GM18951 (cell line): ENCODE measurements around the gene ATRNL1.
"Not testable (repeated sequence)": the region's sequence is repeated elsewhere in the genome, so short reads cannot be mapped to it uniquely, and the experiment has no call there.

ENCODE experiments used
- POLR2A ChIP-seq: IDR thresholded peaks from 4 replicates; pipeline ENCODE4 v1.6.1; 2011; ENCODE audit warnings: mild to moderate bottlenecking; ENCODE audit not compliant: insufficient read length, insufficient read depth; ENCODE audit errors: extremely low read depth
- in situ Hi-C: fragments of 300-500 bp; cut with MboI; formaldehyde crosslinking; loops from one replicate; pipeline ENCODE4 v1.12.0; 2022; ENCODE audit warnings: low sequenced_read_pairs, mixed read lengths, inconsistent platforms; ENCODE audit not compliant: unreplicated experiment

Gene ATRNL1

DNA sequence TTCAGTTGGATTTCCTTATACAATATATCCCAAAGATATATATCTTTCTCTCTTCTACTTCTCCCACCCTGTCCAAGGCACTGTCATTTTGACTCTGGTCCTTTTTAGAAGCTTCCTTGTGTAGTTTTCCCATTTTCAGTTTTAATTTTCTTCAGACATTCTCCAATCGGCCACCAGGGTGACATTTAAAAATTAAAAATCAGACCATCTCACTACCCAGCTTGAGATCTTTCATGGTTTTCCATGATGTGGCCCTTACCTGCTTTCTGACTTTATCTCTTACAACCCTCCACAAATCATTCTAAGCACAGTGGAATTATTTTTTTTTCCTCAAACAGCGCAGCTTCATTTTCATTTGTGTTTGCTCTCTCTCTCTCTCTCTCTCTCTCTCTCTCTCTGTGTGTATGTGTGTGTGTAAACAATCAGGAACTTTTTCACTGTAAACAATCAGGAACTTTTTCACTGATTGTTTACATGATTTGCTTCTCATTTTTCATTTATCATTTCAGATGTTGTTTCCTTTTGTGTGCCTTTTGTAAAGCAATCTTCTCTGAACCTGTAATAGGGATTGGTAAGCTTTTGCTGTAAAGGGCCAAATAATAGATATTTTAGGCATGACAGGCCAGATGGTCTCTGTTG lies 348.9 kb downstream of the ATRNL1 start:
- in situ Hi-C loops, result no loop called here
- TF ChIP-seq POLR2A, result no peak

DNA sequence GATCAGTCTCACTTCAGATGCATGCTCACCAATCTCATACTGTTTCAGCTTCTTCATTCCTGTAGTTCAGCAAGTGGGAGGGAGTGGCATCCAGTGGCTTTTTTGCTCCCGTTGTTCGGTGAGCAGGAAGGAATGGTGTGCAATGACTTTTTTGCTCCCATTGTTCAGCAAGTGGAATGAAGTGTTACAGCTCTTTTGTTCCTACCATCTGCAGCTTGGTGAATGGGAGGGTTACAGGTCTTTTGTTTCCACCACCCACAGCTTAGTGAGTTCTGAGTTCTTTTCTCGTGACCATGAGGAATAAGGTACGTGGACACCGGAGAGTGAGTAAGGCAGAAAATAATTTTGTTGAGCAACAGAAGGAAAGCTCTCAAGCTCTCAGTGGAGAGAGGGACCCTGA lies 363.6 kb downstream of the ATRNL1 start:
- TF ChIP-seq POLR2A, result no peak
- in situ Hi-C loops, result no loop called here

DNA sequence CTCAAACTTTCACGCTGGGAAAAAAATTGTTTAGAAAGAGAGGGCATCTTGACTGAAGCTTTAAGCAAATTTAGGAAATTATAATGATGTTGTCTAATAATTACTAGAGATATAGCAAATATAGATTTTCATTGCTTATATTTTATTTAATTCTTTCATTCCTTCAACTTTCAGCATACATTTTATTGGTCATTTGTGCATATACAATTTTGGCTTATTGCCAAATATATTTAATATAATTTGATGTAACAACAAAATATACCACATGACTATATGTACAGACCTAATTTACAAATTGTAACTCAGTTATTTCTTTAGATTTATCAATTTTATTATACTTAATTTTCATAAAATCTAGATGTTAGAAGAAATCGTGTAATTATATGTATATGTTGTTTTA lies 390.1 kb downstream of the ATRNL1 start:
- no peak for TF ChIP-seq POLR2A
- in situ Hi-C loops, result no loop called here

DNA sequence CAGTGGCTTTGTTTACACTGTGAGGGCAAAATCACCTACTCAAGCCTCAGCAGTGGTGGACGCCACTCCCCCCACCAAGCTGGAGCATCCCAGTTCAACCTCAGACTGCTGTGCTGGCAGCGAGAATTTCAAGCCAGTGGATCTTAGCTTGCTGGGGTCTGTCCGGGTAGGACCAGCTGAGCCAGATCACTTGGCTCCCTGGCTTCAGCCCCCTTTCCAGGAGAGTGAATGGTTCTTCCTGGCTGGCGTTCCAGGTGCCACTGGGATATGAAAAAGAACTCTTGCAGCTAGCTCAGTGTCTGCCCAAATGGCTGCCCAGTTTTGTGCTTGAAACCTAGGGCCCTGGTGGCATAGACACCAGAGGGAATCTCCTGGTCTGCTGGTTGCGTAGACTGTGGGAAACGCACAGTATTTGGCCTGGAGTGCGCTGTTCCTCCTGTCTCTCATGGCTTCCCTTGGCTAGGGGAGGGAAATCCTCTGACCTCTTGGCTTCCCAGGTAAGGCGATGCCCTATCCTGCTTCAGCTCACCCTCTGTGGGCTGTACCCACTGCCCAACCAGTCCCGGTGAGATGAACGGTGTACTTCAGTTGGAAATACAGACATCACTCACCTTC lies 398.5 kb downstream of the ATRNL1 start:
- in situ Hi-C loops, result no loop called here
- TF ChIP-seq POLR2A, result no peak

DNA sequence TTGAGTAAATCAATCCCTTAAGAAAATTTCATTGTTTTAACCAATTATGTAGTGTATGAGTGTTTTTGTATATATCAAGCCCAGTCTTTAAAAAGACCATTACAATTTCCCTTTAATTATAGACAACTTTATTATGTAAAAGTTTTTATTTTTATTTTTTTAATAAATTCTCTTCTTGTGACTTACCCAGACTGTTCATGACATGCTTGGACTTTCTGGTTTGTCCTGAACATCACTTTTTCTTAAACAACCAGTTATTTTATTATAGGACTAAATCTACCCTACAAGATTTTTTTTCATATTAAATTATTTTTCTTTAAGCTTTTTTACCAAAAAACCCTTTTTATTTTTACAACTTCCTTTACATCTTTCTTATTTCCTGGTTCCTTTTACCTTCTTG lies 410.4 kb downstream of the ATRNL1 start:
- in situ Hi-C loops, result no loop called here
- no peak for TF ChIP-seq POLR2A

DNA sequence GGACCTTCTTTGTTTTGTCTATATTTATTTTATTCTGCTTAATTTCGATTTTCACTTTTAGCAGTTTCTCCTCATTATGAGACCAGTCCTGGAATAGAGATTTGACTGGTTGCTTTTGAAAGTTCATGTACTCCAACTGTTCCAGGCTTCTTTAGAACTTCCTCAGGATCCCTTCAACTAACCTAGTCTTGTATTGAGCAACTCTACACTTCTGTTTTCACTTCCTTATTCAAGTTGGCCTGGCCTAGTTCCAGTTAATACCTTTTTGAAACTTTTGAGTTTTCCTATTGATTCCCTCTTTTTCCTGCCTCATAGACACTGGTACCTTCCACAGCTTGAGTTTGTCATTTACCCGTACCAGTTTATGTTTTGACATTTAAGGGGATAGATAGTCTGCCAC lies 421.7 kb downstream of the ATRNL1 start:
- TF ChIP-seq POLR2A, result no peak
- in situ Hi-C loops, result no loop called here

DNA sequence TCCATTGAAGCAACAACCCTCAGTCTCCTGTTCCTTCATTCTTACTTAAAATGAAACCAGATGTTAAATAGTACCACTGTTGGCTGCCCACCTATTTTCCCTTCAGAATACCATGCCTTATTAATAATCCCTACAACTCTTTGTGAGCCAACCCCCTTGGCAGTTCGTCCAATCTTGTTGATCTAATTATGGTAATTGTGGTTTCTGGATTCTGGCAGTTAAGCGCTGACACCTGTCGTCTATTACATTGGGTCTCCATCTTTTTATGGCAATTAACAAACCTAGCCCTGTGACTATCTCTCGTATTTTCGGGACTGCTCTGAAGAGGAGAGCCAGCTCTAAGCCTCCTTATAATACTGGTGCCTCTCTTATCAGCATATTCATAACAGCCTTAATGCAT lies 432.0 kb downstream of the ATRNL1 start:
- TF ChIP-seq POLR2A, result no peak
- in situ Hi-C loops, result no loop called here

DNA sequence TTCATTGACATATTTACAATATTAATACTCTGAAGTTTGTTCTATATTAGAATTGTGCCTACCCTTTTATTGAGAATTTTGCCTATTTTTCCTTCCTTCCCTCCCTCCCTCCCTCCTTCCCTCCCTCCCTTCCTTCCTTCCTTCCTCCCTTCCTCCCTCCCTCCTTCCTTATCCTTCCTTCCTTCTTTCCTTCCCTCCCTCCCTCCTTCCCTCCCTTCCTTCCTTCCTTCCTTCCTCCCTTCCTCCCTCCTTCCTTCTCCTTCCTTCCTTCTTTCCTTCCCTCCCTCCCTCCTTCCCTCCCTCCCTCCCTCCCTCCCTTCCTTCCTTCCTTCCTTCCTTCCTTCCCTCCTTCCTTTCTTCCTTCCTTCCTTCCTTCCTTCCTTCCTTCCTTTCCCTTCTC lies 434.5 kb downstream of the ATRNL1 start:
- in situ Hi-C loops, result not testable (repeated sequence)

DNA sequence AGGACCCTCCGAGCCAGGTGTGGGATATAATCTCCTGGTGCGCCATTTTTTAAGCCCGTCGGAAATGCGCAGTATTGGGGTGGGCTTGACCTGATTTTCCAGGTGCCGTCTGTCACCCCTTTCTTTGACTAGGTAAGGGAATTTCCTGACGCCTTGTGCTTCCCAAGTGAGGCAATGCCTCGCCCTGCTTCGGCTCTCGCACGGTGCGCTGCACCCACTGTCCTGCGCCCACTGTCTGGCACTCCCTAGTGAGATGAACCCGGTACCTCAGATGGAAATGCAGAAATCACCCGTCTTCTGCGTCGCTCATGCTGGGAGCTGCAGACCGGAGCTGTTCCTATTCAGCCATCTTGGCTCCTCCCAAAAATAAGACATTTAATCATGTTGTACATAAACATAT lies 443.2 kb downstream of the ATRNL1 start:
- in situ Hi-C loops, result not testable (repeated sequence)

DNA sequence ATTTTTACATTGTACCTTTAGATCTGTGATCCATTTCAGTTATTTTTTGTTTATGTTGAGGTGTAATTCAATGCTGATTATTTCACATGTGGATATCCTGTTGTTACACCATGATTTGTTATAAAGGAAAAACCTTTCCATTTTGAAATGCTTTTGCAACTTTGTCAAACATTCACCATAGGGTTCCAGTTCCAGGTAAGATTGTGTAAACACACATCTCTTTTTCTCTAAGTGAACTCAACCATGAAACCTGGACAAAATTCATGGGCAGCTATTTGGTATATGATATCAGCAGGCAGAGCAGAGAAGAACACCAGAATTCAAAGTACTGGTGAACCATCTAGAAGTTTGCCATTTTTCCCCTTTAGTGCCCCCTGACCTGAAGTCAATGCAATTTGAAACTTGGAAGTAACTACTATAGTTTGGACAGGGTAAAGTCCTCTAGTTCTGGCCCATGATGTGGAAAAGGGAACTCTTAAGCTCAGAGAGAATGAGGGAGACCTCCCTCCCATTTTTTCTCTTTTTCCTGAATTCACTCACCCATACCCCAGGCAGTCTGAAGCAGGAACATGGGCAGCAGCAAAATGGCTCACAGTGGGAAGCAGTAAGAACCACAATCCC lies 446.1 kb downstream of the ATRNL1 start:
- in situ Hi-C loops, result no loop called here
- no peak for TF ChIP-seq POLR2A

DNA sequence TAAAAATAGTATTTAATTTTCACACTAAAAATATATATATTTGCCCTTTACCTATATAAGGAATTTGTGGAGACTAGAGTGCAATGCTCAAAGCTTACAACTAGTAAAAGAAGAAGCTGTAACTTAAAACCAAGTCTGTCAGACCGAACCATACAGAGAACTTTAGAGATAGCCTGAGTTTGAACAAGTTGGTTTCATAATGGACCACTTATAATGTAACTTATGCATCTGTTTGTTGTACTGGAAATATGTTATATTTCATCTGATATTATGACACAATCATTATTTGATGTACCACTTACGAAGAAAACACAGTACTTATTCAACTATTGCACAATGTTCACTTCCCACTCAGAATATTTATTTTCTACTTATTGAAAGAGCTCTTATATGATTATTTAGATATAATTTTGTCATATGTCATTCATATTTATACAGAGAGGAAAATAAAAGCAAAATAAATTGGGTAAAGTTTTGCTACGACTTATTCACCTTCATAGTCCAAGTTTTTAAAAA lies 462.8 kb downstream of the ATRNL1 start:
- TF ChIP-seq POLR2A, result no peak

DNA sequence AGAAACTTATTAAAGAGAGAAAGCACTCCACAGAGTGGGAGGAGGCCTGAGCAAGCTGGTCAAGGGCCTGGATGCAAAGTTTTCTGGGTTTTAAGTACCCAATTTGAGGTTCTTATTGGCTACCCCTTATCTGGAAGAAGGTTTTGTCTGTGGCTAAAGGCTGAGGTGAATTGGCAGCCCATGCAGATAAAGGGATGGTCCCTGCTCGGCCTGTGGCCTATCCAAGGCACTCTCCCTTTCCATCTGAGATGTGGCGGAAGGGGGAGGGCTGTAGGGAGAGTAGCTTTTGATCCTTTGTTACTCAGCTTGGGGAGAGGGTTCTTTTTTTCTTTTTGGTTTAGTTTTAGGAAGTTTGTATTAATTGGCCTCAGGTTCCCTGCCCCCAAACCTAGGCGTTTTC lies 465.1 kb downstream of the ATRNL1 start:
- in situ Hi-C loops, result no loop called here

More for the DNA sequence above, 462.8 kb downstream of the ATRNL1 start:
- in situ Hi-C loops, result no loop called here

DNA sequence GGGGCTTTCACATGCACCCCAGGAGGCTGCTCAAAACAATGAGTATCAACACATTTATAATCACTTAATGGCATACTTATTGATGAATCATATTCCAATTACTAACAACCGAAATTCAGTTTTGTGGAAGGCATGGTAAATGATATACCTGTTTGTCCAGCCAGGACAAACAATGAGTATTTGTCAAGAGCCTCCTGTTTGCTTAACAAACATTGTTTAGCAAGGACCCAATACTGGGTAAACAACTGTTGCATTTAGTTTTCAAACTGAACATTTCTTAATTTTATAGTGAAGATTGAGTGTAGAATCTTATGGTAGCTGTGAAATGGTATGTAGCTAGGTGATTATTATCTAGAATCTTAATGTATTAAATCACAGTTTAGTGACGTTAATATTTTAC lies 473.7 kb downstream of the ATRNL1 start:
- in situ Hi-C loops, result no loop called here
- no peak for TF ChIP-seq POLR2A

More for the DNA sequence above, 465.1 kb downstream of the ATRNL1 start:
- TF ChIP-seq POLR2A, result no peak
